HepG2 (cell line): ENCODE results near the gene CFAP54. TPM values are rescaled to one million over a fixed set of nuclear protein-coding genes. Genes with fewer than 3 reads are reported as not detected.
A peak's percentile ranks its signal among the peaks of the same experiment; 100 is the strongest.

Experiments
- FOSL1 ChIP-seq: sonication (generic); formaldehyde crosslinking; IDR thresholded peaks from 2 replicates; pipeline ENCODE4 v1.9.0; 2021; ENCODE audit warnings: missing genetic modification reagents, borderline replicate concordance
- MEIS2 ChIP-seq: sonication (generic); formaldehyde crosslinking; IDR thresholded peaks from 2 replicates; pipeline ENCODE4 v1.9.0; 2021; ENCODE audit warnings: mild to moderate bottlenecking, missing genetic modification reagents
- SP140L ChIP-seq: sonication (generic); formaldehyde crosslinking; IDR thresholded peaks from 2 replicates; pipeline ENCODE4 v1.4.0; 2020; ENCODE audit warnings: missing genetic modification reagents, borderline replicate concordance
- SPEN ChIP-seq: sonication (generic); formaldehyde crosslinking; IDR thresholded peaks from 2 replicates; pipeline ENCODE4 v1.5.1; 2020; ENCODE audit warnings: low read depth, mild to moderate bottlenecking, missing genetic modification reagents
- TEAD3 ChIP-seq: optimal IDR thresholded peaks from 2 replicates; pipeline ENCODE3; 2016; ENCODE audit warnings: borderline replicate concordance
- ZC3H4 ChIP-seq: sonication (generic); formaldehyde crosslinking; IDR thresholded peaks from 2 replicates; pipeline ENCODE4 v1.4.0; 2020; ENCODE audit warnings: missing genetic modification reagents, borderline replicate concordance
- ZNF33A ChIP-seq: sonication (generic); formaldehyde crosslinking; IDR thresholded peaks from 2 replicates; pipeline ENCODE4 v1.5.1; 2020; ENCODE audit warnings: missing genetic modification reagents, mild to moderate bottlenecking, moderate library complexity, borderline replicate concordance
- ZNF431 ChIP-seq: sonication (generic); formaldehyde crosslinking; IDR thresholded peaks from 2 replicates; pipeline ENCODE4 v1.9.0; 2022; ENCODE audit warnings: missing genetic modification reagents, low read depth, mild to moderate bottlenecking, borderline replicate concordance
- ZNF839 ChIP-seq: sonication (generic); formaldehyde crosslinking; IDR thresholded peaks from 2 replicates; pipeline ENCODE4 v1.4.0; 2020; ENCODE audit warnings: missing genetic modification reagents, mild to moderate bottlenecking, borderline replicate concordance
- polyA plus RNA-seq, 8 experiments: library from polyadenylated mRNA; depleted of rRNA in 3 of 8; stranded (reverse) in 7 of 8; unstranded in 1 of 8; fragments of >200 nt; fragmentation: Illumina TruSeq in 4 of 8; extraction: Trizol in 4 of 8; gene quantifications; 2 replicates each; pipeline versions ENCODE4 v1.2.1 to v1.2.3, GENCODE V29; 2011 to 2016; ENCODE audit warnings: low read depth in 4 of 8, missing spikeins in 1 of 8, mixed read lengths in 1 of 8; ENCODE audit not compliant: insufficient read depth in 1 of 8
- total RNA-seq, 5 experiments: library from RNA; depleted of rRNA; stranded (reverse); fragments of >200 nt; fragmentation: Illumina TruSeq; extraction: Trizol; gene quantifications; 2 replicates each; pipeline ENCODE4 v1.2.3, GENCODE V29; 2016; ENCODE audit warnings: low read depth in 1 of 5
- TF ChIP-seq, protein P1 (sequence below): sonication (generic); formaldehyde crosslinking; IDR thresholded peaks from 2 replicates; pipeline ENCODE4 v1.4.0; 2020; ENCODE audit warnings: missing genetic modification reagents
- TF ChIP-seq, protein P2 (sequence below): sonication (generic); formaldehyde crosslinking; IDR thresholded peaks from 2 replicates; pipeline ENCODE4 v1.4.0; 2020; ENCODE audit warnings: missing genetic modification reagents, borderline replicate concordance
- TF ChIP-seq, protein P3 (sequence below): sonication (generic); formaldehyde crosslinking; IDR thresholded peaks from 2 replicates; pipeline ENCODE4 v1.5.0; 2020; ENCODE audit warnings: missing genetic modification reagents
- TF ChIP-seq, protein P4 (sequence below): sonication (generic); formaldehyde crosslinking; IDR thresholded peaks from 2 replicates; pipeline ENCODE4 v1.4.0; 2020; ENCODE audit warnings: mild to moderate bottlenecking, missing genetic modification reagents
- TF ChIP-seq, protein P5 (sequence below): sonication (generic); formaldehyde crosslinking; IDR thresholded peaks from 2 replicates; pipeline ENCODE4 v1.4.0; 2020; ENCODE audit warnings: mild to moderate bottlenecking, low read depth, missing genetic modification reagents
- TF ChIP-seq, protein P6 (sequence below): sonication (generic); formaldehyde crosslinking; IDR thresholded peaks from 2 replicates; pipeline ENCODE4 v1.4.0; 2020; ENCODE audit warnings: mild to moderate bottlenecking, missing genetic modification reagents
- TF ChIP-seq, protein P7 (sequence below): IDR thresholded peaks from 2 replicates; pipeline ENCODE4 v1.6.1; 2018; ENCODE audit warnings: missing genetic modification reagents

Gene CFAP54
- total and polyA plus RNA-seq, 2 of the 13 experiments (the other 11 are each of a cell fraction or from before 2014, with no cell fraction given), result not detected

DNA sequence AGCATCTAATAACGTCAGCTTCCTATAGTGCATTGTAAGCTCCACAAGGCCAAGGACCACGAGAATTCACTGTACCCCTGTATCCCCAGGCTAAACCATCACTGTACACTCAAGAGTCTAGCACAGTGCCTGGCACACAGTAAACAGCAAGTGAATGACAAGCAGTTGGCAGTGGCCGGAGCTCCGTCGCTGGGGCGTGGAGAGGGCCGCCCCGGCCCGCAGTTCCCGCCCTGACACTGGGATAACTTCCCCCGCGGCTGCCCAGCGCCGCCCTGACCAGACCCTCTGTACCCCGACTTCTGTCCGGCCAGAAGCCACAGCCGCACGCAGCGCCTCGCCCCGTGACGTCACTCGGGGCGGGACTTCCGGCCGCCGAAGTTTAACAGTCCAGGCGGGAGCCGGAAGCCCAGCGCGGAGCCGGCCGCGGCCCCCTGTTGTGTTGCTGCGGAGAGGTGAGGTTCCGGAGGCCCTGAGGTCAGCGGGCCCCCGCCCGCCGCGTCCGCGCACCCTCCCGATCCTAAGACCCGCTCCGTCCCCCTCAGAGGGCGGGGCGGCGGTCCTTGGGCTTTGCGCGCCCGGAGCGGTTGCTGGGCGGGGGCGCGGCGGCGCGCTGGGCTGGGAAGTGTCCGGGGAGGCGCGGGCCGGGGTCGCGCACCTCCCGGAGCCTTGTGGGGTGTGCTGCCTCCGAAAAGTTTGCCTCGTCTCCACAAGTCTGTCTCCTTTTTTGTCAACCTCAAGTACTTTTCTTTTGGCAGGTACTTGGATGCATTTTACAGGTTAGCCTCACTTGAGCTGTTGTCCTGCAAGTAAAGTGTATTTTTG, 417.7 kb downstream of the CFAP54 start, which contains the start of gene NEDD1 (continued):
- TF ChIP-seq, protein P1, sequence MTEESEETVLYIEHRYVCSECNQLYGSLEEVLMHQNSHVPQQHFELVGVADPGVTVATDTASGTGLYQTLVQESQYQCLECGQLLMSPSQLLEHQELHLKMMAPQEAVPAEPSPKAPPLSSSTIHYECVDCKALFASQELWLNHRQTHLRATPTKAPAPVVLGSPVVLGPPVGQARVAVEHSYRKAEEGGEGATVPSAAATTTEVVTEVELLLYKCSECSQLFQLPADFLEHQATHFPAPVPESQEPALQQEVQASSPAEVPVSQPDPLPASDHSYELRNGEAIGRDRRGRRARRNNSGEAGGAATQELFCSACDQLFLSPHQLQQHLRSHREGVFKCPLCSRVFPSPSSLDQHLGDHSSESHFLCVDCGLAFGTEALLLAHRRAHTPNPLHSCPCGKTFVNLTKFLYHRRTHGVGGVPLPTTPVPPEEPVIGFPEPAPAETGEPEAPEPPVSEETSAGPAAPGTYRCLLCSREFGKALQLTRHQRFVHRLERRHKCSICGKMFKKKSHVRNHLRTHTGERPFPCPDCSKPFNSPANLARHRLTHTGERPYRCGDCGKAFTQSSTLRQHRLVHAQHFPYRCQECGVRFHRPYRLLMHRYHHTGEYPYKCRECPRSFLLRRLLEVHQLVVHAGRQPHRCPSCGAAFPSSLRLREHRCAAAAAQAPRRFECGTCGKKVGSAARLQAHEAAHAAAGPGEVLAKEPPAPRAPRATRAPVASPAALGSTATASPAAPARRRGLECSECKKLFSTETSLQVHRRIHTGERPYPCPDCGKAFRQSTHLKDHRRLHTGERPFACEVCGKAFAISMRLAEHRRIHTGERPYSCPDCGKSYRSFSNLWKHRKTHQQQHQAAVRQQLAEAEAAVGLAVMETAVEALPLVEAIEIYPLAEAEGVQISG, result peak; percentile 83
- TF ChIP-seq, protein P2, sequence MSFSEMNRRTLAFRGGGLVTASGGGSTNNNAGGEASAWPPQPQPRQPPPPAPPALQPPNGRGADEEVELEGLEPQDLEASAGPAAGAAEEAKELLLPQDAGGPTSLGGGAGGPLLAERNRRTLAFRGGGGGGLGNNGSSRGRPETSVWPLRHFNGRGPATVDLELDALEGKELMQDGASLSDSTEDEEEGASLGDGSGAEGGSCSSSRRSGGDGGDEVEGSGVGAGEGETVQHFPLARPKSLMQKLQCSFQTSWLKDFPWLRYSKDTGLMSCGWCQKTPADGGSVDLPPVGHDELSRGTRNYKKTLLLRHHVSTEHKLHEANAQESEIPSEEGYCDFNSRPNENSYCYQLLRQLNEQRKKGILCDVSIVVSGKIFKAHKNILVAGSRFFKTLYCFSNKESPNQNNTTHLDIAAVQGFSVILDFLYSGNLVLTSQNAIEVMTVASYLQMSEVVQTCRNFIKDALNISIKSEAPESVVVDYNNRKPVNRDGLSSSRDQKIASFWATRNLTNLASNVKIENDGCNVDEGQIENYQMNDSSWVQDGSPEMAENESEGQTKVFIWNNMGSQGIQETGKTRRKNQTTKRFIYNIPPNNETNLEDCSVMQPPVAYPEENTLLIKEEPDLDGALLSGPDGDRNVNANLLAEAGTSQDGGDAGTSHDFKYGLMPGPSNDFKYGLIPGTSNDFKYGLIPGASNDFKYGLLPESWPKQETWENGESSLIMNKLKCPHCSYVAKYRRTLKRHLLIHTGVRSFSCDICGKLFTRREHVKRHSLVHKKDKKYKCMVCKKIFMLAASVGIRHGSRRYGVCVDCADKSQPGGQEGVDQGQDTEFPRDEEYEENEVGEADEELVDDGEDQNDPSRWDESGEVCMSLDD (CRISPR knock-in tag), result peak; percentile 87
- TF ChIP-seq ZNF33A (no peak), FOSL1 (CRISPR knock-in tag) (no peak), SPEN (CRISPR knock-in tag) (peak; percentile 51; the same call in 1 of the 2 replicates), ZC3H4 (CRISPR knock-in tag) (no peak), ZNF431 (CRISPR knock-in tag) (no peak; the same call in 1 of the 2 replicates), SP140L (CRISPR knock-in tag) (no peak), TEAD3 (CRISPR knock-in tag) (no peak), ZNF839 (CRISPR knock-in tag) (no peak), MEIS2 (CRISPR knock-in tag) (no peak; the same call in 1 of the 2 replicates)
- TF ChIP-seq, protein P3, sequence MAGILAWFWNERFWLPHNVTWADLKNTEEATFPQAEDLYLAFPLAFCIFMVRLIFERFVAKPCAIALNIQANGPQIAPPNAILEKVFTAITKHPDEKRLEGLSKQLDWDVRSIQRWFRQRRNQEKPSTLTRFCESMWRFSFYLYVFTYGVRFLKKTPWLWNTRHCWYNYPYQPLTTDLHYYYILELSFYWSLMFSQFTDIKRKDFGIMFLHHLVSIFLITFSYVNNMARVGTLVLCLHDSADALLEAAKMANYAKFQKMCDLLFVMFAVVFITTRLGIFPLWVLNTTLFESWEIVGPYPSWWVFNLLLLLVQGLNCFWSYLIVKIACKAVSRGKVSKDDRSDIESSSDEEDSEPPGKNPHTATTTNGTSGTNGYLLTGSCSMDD, result no peak
- TF ChIP-seq, protein P4, sequence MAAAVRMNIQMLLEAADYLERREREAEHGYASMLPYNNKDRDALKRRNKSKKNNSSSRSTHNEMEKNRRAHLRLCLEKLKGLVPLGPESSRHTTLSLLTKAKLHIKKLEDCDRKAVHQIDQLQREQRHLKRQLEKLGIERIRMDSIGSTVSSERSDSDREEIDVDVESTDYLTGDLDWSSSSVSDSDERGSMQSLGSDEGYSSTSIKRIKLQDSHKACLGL (CRISPR knock-in tag), result peak; percentile 13; the same call in 1 of the 2 replicates
- TF ChIP-seq, protein P5, sequence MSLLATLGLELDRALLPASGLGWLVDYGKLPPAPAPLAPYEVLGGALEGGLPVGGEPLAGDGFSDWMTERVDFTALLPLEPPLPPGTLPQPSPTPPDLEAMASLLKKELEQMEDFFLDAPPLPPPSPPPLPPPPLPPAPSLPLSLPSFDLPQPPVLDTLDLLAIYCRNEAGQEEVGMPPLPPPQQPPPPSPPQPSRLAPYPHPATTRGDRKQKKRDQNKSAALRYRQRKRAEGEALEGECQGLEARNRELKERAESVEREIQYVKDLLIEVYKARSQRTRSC (CRISPR knock-in tag), result 0 out of 2 replicates have a peak, but pooled peaks have one; percentile 39
- TF ChIP-seq, protein P6, sequence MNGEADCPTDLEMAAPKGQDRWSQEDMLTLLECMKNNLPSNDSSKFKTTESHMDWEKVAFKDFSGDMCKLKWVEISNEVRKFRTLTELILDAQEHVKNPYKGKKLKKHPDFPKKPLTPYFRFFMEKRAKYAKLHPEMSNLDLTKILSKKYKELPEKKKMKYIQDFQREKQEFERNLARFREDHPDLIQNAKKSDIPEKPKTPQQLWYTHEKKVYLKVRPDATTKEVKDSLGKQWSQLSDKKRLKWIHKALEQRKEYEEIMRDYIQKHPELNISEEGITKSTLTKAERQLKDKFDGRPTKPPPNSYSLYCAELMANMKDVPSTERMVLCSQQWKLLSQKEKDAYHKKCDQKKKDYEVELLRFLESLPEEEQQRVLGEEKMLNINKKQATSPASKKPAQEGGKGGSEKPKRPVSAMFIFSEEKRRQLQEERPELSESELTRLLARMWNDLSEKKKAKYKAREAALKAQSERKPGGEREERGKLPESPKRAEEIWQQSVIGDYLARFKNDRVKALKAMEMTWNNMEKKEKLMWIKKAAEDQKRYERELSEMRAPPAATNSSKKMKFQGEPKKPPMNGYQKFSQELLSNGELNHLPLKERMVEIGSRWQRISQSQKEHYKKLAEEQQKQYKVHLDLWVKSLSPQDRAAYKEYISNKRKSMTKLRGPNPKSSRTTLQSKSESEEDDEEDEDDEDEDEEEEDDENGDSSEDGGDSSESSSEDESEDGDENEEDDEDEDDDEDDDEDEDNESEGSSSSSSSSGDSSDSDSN (CRISPR knock-in tag), result peak; percentile 94
- TF ChIP-seq, protein P7, sequence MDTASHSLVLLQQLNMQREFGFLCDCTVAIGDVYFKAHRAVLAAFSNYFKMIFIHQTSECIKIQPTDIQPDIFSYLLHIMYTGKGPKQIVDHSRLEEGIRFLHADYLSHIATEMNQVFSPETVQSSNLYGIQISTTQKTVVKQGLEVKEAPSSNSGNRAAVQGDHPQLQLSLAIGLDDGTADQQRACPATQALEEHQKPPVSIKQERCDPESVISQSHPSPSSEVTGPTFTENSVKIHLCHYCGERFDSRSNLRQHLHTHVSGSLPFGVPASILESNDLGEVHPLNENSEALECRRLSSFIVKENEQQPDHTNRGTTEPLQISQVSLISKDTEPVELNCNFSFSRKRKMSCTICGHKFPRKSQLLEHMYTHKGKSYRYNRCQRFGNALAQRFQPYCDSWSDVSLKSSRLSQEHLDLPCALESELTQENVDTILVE, result peak; percentile 80; the same call in 1 of the 2 replicates
